Ramos (cell line): ENCODE measurements around the gene ADORA1.

Experiments
- in situ Hi-C: fragments of 300-500 bp; cut with MboI; formaldehyde crosslinking; loops from one replicate; pipeline ENCODE4 v1.14.3; 2022; ENCODE audit warnings: low sequenced_read_pairs; ENCODE audit not compliant: unreplicated experiment

Gene ADORA1

GRCh38 chr1:203153051-203153988, 25.8 kb downstream of the ADORA1 start:
- in situ Hi-C loops, result no loop called here

GRCh38 chr1:203153989-203154821, 26.7 kb downstream of the ADORA1 start:
- in situ Hi-C loops, result no loop called here

GRCh38 chr1:203156280-203156679, 28.8 kb downstream of the ADORA1 start:
- in situ Hi-C loops, result no loop called here

- in situ Hi-C loops, result no loop called here
Observed at GRCh38 chr1:203158423-203158822, 30.9 kb downstream of the ADORA1 start.

GRCh38 chr1:203158960-203159665, 31.6 kb downstream of the ADORA1 start:
- in situ Hi-C loops, result no loop called here

- in situ Hi-C loops, result no loop called here
Observed at GRCh38 chr1:203159844-203160243, 32.3 kb downstream of the ADORA1 start.

- in situ Hi-C loops, result no loop called here
Observed at GRCh38 chr1:203161175-203161574, 33.6 kb downstream of the ADORA1 start.

- in situ Hi-C loops, result no loop called here
Observed at GRCh38 chr1:203161703-203162102, 34.2 kb downstream of the ADORA1 start.

GRCh38 chr1:203162403-203162802, 34.9 kb downstream of the ADORA1 start:
- in situ Hi-C loops, result no loop called here

- in situ Hi-C loops, result no loop called here
Observed at GRCh38 chr1:203163891-203164635, 36.5 kb downstream of the ADORA1 start.

GRCh38 chr1:203165101-203165799, 37.7 kb downstream of the ADORA1 start:
- in situ Hi-C loops, result no loop called here

GRCh38 chr1:203165800-203166161, 38.3 kb downstream of the ADORA1 start:
- in situ Hi-C loops, result no loop called here

- in situ Hi-C loops, result no loop called here
Observed at GRCh38 chr1:203166192-203166940, 38.8 kb downstream of the ADORA1 start.

GRCh38 chr1:203167026-203167912, 39.7 kb downstream of the ADORA1 start:
- in situ Hi-C loops, result no loop called here

GRCh38 chr1:203167913-203168200, 40.3 kb downstream of the ADORA1 start:
- in situ Hi-C loops, result no loop called here

GRCh38 chr1:203168256-203168786, 40.8 kb downstream of the ADORA1 start:
- in situ Hi-C loops, result no loop called here

GRCh38 chr1:203168991-203169390, 41.5 kb downstream of the ADORA1 start:
- in situ Hi-C loops, result no loop called here
